Erythroblast (primary cell): ENCODE measurements around the gene AGAP6.
"Not testable (repeated sequence)": the region's sequence is repeated elsewhere in the genome, so short reads cannot be mapped to it uniquely, and the experiment has no call there.

Experiments used
- GATA1 ChIP-seq: IDR thresholded peaks from 2 replicates; pipeline ENCODE4 v1.6.1; 2011; ENCODE audit warnings: low read depth, mild to moderate bottlenecking, control low read depth, low read length, moderate library complexity
- POLR2A ChIP-seq: IDR thresholded peaks from 2 replicates; pipeline ENCODE4 v1.6.1; 2011; ENCODE audit warnings: mild to moderate bottlenecking, low read length

- not testable (repeated sequence) for TF ChIP-seq POLR2A, GATA1
Measured at GRCh38 chr10:50046457-50046856, 58.3 kb downstream of the AGAP6 start.
